Suprapubic skin (tissue), 4 donors: ENCODE measurements around the gene DISC1.

Experiments used
- EP300 ChIP-seq: sonication (generic); formaldehyde crosslinking; IDR thresholded peaks from one replicate; pipeline ENCODE4 v1.6.1; 2017; ENCODE audit warnings: antibody characterized with exemption
- POLR2A ChIP-seq, 2 donors: fragments of 450-650 bp; IDR thresholded peaks; one replicate each; pipeline ENCODE4 v1.6.1; 2017; ENCODE audit warnings: antibody characterized with exemption in 2 of 2, mild to moderate bottlenecking in 2 of 2, moderate library complexity in 2 of 2
- POLR2AphosphoS5 ChIP-seq, 3 donors: sonication (generic); formaldehyde crosslinking; IDR thresholded peaks; one replicate each; pipeline ENCODE4 v1.6.1; 2017; ENCODE audit warnings: antibody characterized with exemption in 3 of 3
- TF ChIP-seq, protein P1 (sequence below), 2 donors: fragments of 200-600 bp in 1 of 2; fragments of 450-650 bp in 1 of 2; sonication (generic) in 1 of 2; IDR thresholded peaks; one replicate each; pipeline ENCODE4 v1.5.1; 2016 to 2019; ENCODE audit warnings: antibody characterized with exemption in 2 of 2, mild to moderate bottlenecking in 1 of 2, moderate library complexity in 1 of 2

DNA sequence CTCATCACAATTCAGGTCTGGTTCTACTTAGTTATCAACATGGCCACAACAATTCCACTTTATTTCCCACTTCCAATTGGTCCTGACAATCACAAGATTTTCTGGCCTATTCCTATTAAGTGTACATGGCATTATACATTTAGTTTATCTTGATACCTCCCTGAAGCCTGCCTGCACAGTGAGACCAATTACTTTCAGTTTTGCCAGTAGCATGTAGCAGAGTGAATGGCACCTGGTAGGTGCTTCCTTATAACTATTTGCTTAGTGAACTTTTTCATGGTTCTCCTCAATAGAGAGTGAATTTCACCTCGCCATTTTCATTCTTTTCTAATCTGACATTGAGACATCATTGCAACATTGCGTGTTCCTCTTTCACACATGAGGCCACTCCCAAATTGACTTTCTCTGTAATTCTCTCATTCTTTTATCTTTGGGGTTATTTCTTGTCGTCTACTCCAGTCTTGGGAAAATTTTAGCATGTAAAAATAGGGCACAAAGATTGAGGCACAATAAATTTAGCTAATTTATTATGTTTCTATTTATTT is 124.3 kb downstream of the DISC1 start:
- TF ChIP-seq, protein P1, sequence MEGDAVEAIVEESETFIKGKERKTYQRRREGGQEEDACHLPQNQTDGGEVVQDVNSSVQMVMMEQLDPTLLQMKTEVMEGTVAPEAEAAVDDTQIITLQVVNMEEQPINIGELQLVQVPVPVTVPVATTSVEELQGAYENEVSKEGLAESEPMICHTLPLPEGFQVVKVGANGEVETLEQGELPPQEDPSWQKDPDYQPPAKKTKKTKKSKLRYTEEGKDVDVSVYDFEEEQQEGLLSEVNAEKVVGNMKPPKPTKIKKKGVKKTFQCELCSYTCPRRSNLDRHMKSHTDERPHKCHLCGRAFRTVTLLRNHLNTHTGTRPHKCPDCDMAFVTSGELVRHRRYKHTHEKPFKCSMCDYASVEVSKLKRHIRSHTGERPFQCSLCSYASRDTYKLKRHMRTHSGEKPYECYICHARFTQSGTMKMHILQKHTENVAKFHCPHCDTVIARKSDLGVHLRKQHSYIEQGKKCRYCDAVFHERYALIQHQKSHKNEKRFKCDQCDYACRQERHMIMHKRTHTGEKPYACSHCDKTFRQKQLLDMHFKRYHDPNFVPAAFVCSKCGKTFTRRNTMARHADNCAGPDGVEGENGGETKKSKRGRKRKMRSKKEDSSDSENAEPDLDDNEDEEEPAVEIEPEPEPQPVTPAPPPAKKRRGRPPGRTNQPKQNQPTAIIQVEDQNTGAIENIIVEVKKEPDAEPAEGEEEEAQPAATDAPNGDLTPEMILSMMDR (IDR thresholded peaks at IDR 0.05) = no peak
- TF ChIP-seq POLR2A (IDR thresholded peaks at IDR 0.05) (no peak), POLR2AphosphoS5 (IDR thresholded peaks at IDR 0.05) (no peak), EP300 (no peak)
